Measurements from ENCODE around the gene FAM20C. TPM values are rescaled to one million over a fixed set of nuclear protein-coding genes. Genes with fewer than 3 reads are reported as not detected.

FAM20C gene
- polyA plus RNA-seq, 1 donor, result 57.2 TPM

DNA sequence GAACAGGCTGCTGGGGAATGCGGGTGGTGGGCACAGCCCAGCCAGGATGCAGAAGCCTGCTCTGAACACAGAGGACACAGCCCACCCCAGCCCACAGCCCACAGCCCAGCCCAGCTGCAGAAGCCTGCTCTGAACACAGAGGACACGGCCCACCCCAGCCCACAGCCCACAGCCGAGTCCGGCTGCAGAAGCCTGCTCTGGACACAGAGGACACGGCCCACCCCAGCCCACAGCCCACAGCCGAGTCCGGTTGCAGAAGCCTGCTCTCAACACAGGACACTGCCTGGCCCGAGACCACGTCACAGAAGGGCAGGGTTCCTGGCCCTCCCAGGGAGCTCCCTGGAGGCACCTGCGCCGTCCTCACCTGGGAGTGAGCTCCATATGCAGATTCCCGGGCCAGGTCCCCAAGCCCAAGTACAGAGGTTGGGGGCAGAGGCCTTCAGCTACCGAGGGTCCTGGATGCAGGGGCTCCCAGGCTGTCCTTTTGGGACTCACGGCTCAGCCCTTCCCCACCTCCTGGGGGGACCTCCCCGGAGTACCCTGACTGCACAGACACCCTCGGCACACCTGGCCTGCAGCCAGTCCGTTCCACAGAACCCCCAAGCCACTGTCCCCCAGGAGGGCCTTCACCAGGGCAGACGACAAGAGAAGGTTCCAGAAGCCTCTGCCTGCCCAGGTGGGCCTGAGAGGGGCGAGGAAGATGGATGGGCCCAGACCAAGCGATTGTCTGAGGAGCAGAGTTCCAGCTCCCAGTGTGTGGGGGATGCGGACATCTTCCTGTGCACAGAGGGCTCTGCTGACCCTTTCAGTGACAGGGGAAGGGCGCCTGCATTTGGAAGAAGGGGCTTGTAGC is 73.9 kb downstream of the FAM20C start:
- Histone ChIP-seq H3K9me3 (ENCODE audit: control insufficient read depth, low read depth, low read length) (peaks cover 43% of the 10 kb centered on the region), H3K27ac (ENCODE audit: low read length) (no peak overlapping the region), H3K27me3 (ENCODE audit: control insufficient read depth, insufficient read depth, low read length) (no peaks in the 10 kb centered on the region), H3K4me3 (ENCODE audit: low read length) (no peak overlapping the region), H3K36me3 (ENCODE audit: control insufficient read depth, insufficient read depth, low read length) (peaks cover 3% of the 10 kb centered on the region), H3K4me1 (ENCODE audit: control insufficient read depth, insufficient read depth, low read length) (no peaks in the 10 kb centered on the region)
- no CpG with 5 or more reads among the region's 22 CpGs for WGBS (ENCODE audit: insufficient coverage, low lambda C conversion rate)
- DNase-seq, result no peak

DNA sequence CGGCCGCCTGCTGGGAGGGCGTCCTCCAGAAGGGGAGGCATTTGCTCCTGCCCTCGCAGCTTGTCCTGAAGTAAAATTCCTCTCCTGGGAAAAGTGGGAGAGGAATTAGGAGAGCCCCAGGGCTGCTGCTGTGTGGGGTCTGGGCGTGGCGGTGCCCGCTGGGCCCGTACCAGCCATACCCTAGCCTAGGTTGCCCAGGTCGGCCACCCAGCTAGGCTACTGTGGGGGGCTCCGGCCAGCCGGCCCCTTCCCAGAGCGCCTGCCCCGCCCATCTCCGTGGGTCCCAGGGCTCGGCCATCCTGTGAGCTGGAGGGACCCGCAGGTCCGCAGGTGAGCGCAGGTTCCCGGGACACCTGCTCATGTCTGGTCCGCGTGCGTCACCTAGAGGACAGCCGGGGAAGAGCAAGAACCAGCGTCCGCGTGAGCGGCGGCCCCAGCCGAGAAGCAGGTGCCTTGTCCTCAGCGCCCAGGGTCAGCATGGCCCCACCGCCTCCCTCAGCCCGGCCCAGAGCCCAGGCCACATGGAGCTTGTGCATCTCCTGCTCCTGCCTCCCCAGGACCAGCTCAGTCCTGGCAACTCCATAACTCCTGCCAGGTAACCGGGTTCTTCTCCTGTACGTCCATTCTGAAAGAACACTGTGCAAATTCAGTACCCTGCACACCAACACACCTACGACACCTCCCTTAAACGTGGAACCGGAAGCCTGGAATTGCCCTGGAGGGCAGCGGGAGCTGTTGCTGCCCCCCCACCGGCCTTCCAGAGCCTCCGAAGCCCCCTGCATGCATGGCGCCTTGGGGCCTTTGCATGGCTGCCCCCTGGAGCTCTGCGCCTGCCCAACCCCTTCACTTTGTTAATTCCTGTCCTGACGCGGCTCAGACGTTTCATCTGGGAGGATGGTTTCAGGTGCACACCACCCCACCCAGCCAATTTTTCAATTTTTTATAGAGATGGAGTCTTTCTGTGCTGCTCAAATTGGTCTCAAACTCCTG is 74.8 kb downstream of the FAM20C start:
- Histone ChIP-seq H3K4me1 (ENCODE audit: control insufficient read depth, insufficient read depth, low read length) (no peaks in the 10 kb centered on the region), H3K9me3 (ENCODE audit: control insufficient read depth, low read depth, low read length) (peaks cover 40% of the 10 kb centered on the region), H3K27me3 (ENCODE audit: control insufficient read depth, insufficient read depth, low read length) (no peaks in the 10 kb centered on the region), H3K27ac (ENCODE audit: low read length) (no peak overlapping the region), H3K4me3 (ENCODE audit: low read length) (no peak overlapping the region), H3K36me3 (ENCODE audit: control insufficient read depth, insufficient read depth, low read length) (no peaks in the 10 kb centered on the region)
- no peak for DNase-seq
- no CpG with 5 or more reads among the region's 45 CpGs for WGBS (ENCODE audit: insufficient coverage, low lambda C conversion rate)

DNA sequence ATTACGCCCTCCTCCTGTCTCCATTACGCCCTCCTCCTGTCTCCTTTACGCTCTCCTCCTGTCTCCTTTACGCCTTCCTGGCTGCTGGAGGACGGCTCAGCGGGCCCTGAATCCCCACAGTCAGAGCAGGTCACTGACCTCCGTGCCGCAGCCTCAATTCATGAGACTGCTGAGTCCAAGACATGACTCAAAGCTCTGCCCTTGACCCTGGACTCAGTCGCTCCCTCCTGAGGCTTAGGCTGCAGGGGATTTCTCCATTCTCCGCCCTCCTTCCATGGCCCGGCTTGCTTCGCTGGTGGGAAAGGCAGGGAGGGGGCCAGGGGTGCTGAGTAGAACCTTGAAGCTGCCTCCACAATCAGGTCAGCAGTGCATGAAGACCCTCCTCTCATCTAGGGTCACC is 76.6 kb downstream of the FAM20C start:
- Histone ChIP-seq H3K27me3 (ENCODE audit: control insufficient read depth, insufficient read depth, low read length) (no peaks in the 10 kb centered on the region), H3K4me3 (ENCODE audit: low read length) (no peak overlapping the region), H3K27ac (ENCODE audit: low read length) (no peak overlapping the region), H3K36me3 (ENCODE audit: control insufficient read depth, insufficient read depth, low read length) (no peaks in the 10 kb centered on the region), H3K4me1 (ENCODE audit: control insufficient read depth, insufficient read depth, low read length) (no peaks in the 10 kb centered on the region), H3K9me3 (ENCODE audit: control insufficient read depth, low read depth, low read length) (peaks cover 34% of the 10 kb centered on the region)
- no CpG with 5 or more reads among the region's 12 CpGs for WGBS (ENCODE audit: insufficient coverage, low lambda C conversion rate)
- DNase-seq, result no peak

DNA sequence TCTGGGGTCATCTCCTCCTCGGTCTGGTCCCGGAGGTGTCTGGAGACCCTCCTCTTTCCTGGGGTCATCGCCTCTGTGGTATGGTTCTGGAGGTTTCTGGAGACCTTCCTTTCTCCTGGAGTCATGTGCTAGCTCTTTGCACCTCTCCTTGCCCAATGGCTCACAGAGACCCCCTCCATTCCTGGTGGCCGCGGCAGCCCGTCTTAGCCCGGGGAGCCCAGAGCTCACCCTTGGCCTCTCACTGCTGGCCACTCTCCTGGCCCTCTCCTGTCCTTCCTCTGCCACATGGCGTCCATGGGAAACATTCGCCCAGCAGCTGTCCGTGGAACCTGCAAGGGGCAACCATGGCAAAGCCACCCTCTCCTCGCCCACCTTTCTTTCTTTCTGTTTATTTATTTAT is 77.3 kb downstream of the FAM20C start:
- no peak for DNase-seq
- no peaks in the 10 kb centered on the region for H3K4me1 ChIP-seq (ENCODE audit: control insufficient read depth, insufficient read depth, low read length)
- H3K4me3 ChIP-seq (ENCODE audit: low read length), result no peak overlapping the region
- no peaks in the 10 kb centered on the region for H3K27me3 ChIP-seq (ENCODE audit: control insufficient read depth, insufficient read depth, low read length)
- no peak overlapping the region for H3K27ac ChIP-seq (ENCODE audit: low read length)
- no peaks in the 10 kb centered on the region for H3K36me3 ChIP-seq (ENCODE audit: control insufficient read depth, insufficient read depth, low read length)
- peaks cover 26% of the 10 kb centered on the region for H3K9me3 ChIP-seq (ENCODE audit: control insufficient read depth, low read depth, low read length)
- WGBS (ENCODE audit: insufficient coverage, low lambda C conversion rate), result no CpG with 5 or more reads among the region's 11 CpGs

DNA sequence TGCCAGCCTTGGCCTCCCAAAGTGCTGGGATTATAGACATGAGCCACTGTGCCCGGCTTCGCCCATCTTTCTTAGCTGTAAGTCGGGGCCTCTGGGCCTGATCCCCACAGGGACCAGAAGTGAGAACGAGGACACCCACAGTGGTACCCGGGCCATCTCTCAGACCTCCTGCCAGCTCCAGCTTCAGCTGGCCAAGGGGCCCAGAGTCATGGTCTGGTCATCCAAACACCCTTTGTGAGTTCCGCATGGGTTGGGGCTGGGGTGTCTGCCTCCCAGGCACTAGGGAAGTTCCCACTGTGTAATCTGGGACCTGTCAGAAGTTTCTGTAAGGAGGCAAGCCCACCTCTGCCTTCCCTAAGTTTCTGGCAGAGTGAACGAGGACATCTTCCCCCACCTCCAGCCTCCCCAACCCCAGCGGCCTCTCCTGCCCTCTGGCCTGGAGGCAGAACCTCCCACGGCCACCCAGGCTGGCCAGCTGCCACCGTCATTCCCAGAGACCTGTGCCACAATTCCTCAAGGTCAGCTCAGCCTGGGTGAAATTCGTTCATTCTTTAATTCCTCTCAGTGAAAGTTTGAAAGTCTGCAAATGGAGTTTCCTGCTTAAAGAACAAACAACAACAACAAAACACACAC is 78.1 kb downstream of the FAM20C start:
- H3K27ac ChIP-seq (ENCODE audit: low read length), result no peak overlapping the region
- peaks cover 27% of the 10 kb centered on the region for H3K9me3 ChIP-seq (ENCODE audit: control insufficient read depth, low read depth, low read length)
- no peak for DNase-seq
- no peaks in the 10 kb centered on the region for H3K4me1 ChIP-seq (ENCODE audit: control insufficient read depth, insufficient read depth, low read length)
- H3K36me3 ChIP-seq (ENCODE audit: control insufficient read depth, insufficient read depth, low read length), result no peaks in the 10 kb centered on the region
- no peak overlapping the region for H3K4me3 ChIP-seq (ENCODE audit: low read length)
- WGBS (ENCODE audit: insufficient coverage, low lambda C conversion rate), result no CpG with 5 or more reads among the region's 11 CpGs
- no peaks in the 10 kb centered on the region for H3K27me3 ChIP-seq (ENCODE audit: control insufficient read depth, insufficient read depth, low read length)

DNA sequence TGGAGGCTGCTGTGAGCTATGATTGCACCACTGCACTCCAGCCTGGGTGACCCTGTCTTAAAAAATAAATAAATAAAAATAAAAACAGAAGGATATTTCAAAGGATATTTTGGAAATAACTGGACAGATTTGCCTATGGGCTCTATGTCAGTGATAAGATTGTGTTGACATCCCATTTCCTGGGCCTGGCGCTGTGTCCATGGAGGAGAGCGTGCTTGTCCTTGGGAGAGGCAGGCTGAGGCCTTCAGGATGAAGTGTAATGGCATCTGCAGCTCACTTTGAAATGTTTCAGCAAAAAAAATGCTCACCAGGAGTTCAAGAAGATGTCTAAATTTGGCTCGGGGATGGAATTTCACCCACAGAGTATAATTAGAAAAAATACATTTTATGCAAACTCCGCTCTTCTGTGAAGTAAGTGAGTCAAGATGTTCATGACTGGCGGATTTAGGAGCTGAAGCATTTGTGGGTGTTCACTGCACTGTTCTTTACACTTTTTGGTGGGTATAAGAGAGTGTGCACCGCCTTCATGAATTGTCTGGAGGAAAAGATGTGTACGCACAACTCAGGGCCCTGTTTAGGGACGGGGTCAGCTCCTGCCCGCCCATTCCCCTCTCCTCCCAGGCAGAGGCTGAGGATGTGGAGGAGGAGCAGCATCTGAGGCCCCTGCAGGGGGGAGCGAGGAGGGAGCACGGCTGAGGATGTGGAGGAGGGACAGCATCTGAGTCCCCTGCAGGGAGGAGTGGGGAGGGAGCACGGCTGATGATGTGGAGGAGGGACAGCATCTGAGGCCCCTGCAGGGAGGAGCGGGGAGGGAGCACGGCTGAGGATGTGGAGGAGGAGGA is 79.1 kb downstream of the FAM20C start:
- no peaks in the 10 kb centered on the region for H3K27me3 ChIP-seq (ENCODE audit: control insufficient read depth, insufficient read depth, low read length)
- WGBS (ENCODE audit: insufficient coverage, low lambda C conversion rate), result 94% methylated on average over 2 of the region's 14 CpGs
- no peak overlapping the region for H3K27ac ChIP-seq (ENCODE audit: low read length)
- H3K36me3 ChIP-seq (ENCODE audit: control insufficient read depth, insufficient read depth, low read length), result no peaks in the 10 kb centered on the region
- no peaks in the 10 kb centered on the region for H3K4me1 ChIP-seq (ENCODE audit: control insufficient read depth, insufficient read depth, low read length)
- no peak for DNase-seq
- H3K4me3 ChIP-seq (ENCODE audit: low read length), result no peak overlapping the region
- peaks cover 37% of the 10 kb centered on the region for H3K9me3 ChIP-seq (ENCODE audit: control insufficient read depth, low read depth, low read length)

DNA sequence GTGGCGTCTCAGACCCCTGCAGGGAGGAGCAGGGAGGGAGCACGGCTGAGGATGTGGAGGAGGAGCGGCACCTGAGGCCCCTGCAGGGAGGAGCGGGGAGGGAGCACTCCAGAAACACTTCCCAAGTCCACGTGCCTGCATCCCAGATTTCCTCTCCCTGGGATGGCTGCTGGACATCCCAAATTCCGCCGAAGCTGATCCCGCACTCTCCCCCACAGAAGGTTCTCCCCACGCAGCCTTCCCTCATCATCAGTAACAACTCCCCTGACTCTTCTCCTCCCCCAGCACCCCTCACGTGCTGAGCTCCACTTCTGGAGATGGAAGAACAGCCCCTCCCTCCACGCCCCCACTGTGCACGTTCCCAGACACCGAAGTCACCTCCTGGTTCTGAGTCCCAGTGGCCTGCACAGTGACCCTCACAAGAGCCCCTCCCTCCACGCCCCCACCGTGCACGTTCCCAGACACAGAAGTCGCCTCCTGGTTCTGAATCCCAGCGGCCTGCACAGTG is 79.8 kb downstream of the FAM20C start:
- peaks cover 33% of the 10 kb centered on the region for H3K9me3 ChIP-seq (ENCODE audit: control insufficient read depth, low read depth, low read length)
- no peaks in the 10 kb centered on the region for H3K27me3 ChIP-seq (ENCODE audit: control insufficient read depth, insufficient read depth, low read length)
- no CpG with 5 or more reads among the region's 18 CpGs for WGBS (ENCODE audit: insufficient coverage, low lambda C conversion rate)
- H3K4me3 ChIP-seq (ENCODE audit: low read length), result no peak overlapping the region
- no peaks in the 10 kb centered on the region for H3K36me3 ChIP-seq (ENCODE audit: control insufficient read depth, insufficient read depth, low read length)
- no peak for DNase-seq
- no peak overlapping the region for H3K27ac ChIP-seq (ENCODE audit: low read length)
- H3K4me1 ChIP-seq (ENCODE audit: control insufficient read depth, insufficient read depth, low read length), result no peaks in the 10 kb centered on the region

DNA sequence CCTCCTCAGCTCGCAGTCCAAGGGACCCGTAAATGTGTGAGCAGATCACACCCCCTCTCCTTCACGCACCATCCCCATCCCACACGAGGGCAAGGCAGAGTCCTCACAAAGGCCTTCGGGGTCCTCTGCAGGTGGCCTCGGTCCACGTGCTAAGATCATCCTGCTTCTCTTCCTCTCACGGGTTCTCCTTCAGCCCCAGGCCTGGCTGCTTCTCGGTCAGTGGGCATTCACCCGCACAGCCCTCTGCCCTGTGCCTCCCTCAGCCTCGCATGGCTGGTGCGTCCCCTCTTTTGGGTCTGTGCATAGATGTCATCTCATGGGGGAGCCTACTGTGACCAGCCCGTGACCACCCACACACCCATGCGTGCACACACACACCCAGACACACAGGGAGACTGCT is 80.3 kb downstream of the FAM20C start:
- H3K27me3 ChIP-seq (ENCODE audit: control insufficient read depth, insufficient read depth, low read length), result no peaks in the 10 kb centered on the region
- H3K4me1 ChIP-seq (ENCODE audit: control insufficient read depth, insufficient read depth, low read length), result no peaks in the 10 kb centered on the region
- peaks cover 32% of the 10 kb centered on the region for H3K9me3 ChIP-seq (ENCODE audit: control insufficient read depth, low read depth, low read length)
- no peak for DNase-seq
- no peak overlapping the region for H3K4me3 ChIP-seq (ENCODE audit: low read length)
- H3K27ac ChIP-seq (ENCODE audit: low read length), result no peak overlapping the region
- no CpG with 5 or more reads among the region's 14 CpGs for WGBS (ENCODE audit: insufficient coverage, low lambda C conversion rate)
- H3K36me3 ChIP-seq (ENCODE audit: control insufficient read depth, insufficient read depth, low read length), result no peaks in the 10 kb centered on the region

DNA sequence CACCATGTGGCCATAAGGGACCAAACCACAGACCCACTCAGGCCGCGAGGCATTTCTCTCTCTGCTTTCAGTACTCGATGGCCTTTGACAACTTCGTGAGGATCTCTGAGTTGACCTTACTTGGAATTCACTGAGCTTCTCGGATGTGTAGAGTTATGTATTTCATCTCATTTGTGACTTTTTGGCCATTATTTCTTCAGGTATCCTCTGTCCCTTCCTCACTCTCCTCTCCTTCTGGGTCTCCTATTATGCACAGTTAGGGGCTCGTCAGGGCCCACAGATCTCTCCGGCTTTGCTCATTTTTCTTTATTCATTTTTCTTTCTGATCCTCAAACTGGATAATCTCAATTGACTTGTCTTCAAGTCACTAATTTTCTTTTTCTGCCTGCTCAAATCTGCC is 81.0 kb downstream of the FAM20C start:
- Histone ChIP-seq H3K4me1 (ENCODE audit: control insufficient read depth, insufficient read depth, low read length) (no peaks in the 10 kb centered on the region), H3K27ac (ENCODE audit: low read length) (no peak overlapping the region), H3K36me3 (ENCODE audit: control insufficient read depth, insufficient read depth, low read length) (no peaks in the 10 kb centered on the region), H3K9me3 (ENCODE audit: control insufficient read depth, low read depth, low read length) (peaks cover 32% of the 10 kb centered on the region), H3K4me3 (ENCODE audit: low read length) (no peak overlapping the region), H3K27me3 (ENCODE audit: control insufficient read depth, insufficient read depth, low read length) (no peaks in the 10 kb centered on the region)
- no peak for DNase-seq
- 100% methylated on average over 1 of the region's 7 CpGs for WGBS (ENCODE audit: insufficient coverage, low lambda C conversion rate)

All from large intestine (tissue), 3 donors.